DOHH2 (cell line): ENCODE measurements around the gene TRAF4.
A peak's percentile ranks its signal among the peaks of the same experiment; 100 is the strongest.
"Not testable (repeated sequence)": the region's sequence is repeated elsewhere in the genome, so short reads cannot be mapped to it uniquely, and the experiment has no call there.

Experiments used
- H3F3A ChIP-seq: fragments of 200-600 bp; sonication (generic), shearing (Covaris generic); 2 replicates; pipeline ENCODE4 v1.6.0; 2016; ENCODE audit warnings: antibody characterized with exemption, mild to moderate bottlenecking; ENCODE audit not compliant: control insufficient read depth, insufficient read depth
- H3K27ac ChIP-seq: fragments of 200-600 bp; sonication (generic); 2 replicates; pipeline ENCODE4 v1.5.1; 2014; ENCODE audit warnings: low read depth, mild to moderate bottlenecking, low read length, moderate library complexity
- H3K27me3 ChIP-seq: fragments of 200-600 bp; sonication (generic); 2 replicates; pipeline ENCODE4 v1.6.1; 2014; ENCODE audit warnings: mild to moderate bottlenecking, low read length, mixed read lengths; ENCODE audit not compliant: control insufficient read depth
- H3K36me3 ChIP-seq: fragments of 200-600 bp; sonication (generic); 2 replicates; pipeline ENCODE4 v1.6.1; 2014; ENCODE audit warnings: mild to moderate bottlenecking, low read length, moderate library complexity, mixed read lengths; ENCODE audit not compliant: control insufficient read depth
- H3K4me1 ChIP-seq: fragments of 200-600 bp; sonication (generic); 2 replicates; pipeline ENCODE4 v1.6.1; 2014; ENCODE audit warnings: mild to moderate bottlenecking, low read length, mixed read lengths; ENCODE audit not compliant: control insufficient read depth
- H3K4me2 ChIP-seq: fragments of 200-600 bp; sonication (generic); 2 replicates; pipeline ENCODE4 v1.6.0; 2014; ENCODE audit warnings: mild to moderate bottlenecking, low read length, moderate library complexity
- H3K4me3 ChIP-seq: fragments of 200-600 bp; sonication (generic); 2 replicates; pipeline ENCODE4 v1.5.1; 2014; ENCODE audit warnings: mild to moderate bottlenecking, low read length, mixed read lengths
- H3K79me2 ChIP-seq: fragments of 200-600 bp; sonication (generic); 2 replicates; pipeline ENCODE4 v1.6.1; 2014; ENCODE audit warnings: mild to moderate bottlenecking, low read length, mixed read lengths; ENCODE audit not compliant: control insufficient read depth
- H3K9me2 ChIP-seq: fragments of 200-600 bp; sonication (generic); replicated peaks from 2 replicates; pipeline ENCODE4 v1.6.1; 2014; ENCODE audit warnings: mild to moderate bottlenecking, low read length, mixed read lengths; ENCODE audit not compliant: control insufficient read depth
- H3K9me3 ChIP-seq: fragments of 200-600 bp; sonication (generic); 2 replicates; pipeline ENCODE4 v1.6.1; 2014; ENCODE audit warnings: antibody characterized with exemption, low read length, mixed read lengths; ENCODE audit not compliant: control insufficient read depth, insufficient read depth
- H4K20me1 ChIP-seq: fragments of 200-600 bp; sonication (generic); 2 replicates; pipeline ENCODE4 v1.6.0; 2014; ENCODE audit warnings: low read depth, mild to moderate bottlenecking, antibody characterized with exemption, low read length, moderate library complexity; ENCODE audit not compliant: control insufficient read depth, insufficient read depth
- CTCF ChIP-seq: fragments of 200-600 bp; sonication (generic); IDR thresholded peaks from one replicate; pipeline ENCODE4 v1.5.1; 2014; ENCODE audit warnings: antibody characterized with exemption, mild to moderate bottlenecking, low read depth, low read length; ENCODE audit not compliant: poor library complexity, severe bottlenecking
- EZH2phosphoT487 ChIP-seq: fragments of 200-600 bp; sonication (generic); IDR thresholded peaks from 2 replicates; pipeline ENCODE4 v1.6.1; 2017; ENCODE audit warnings: borderline replicate concordance, mild to moderate bottlenecking, antibody characterized with exemption, low read length, moderate library complexity, mixed read lengths

Gene TRAF4

GRCh38 chr17:28723159-28723835 lies 20.5 kb upstream of the TRAF4 start:
- H3K4me3 ChIP-seq = peak overlapping the region; percentile 98
- no peaks in the 10 kb centered on the region for H3K9me2 ChIP-seq
- peaks cover 60% of the 10 kb centered on the region for H3K36me3 ChIP-seq
- TF ChIP-seq EZH2phosphoT487 = no peak
- no peak for TF ChIP-seq CTCF
- peaks cover 22% of the 10 kb centered on the region for H4K20me1 ChIP-seq
- peaks cover 61% of the 10 kb centered on the region for H3K4me1 ChIP-seq
- H3F3A ChIP-seq = peaks cover 64% of the 10 kb centered on the region
- peaks cover 56% of the 10 kb centered on the region for H3K79me2 ChIP-seq
- peak overlapping the region; percentile 100 for H3K4me2 ChIP-seq
- H3K9me3 ChIP-seq = no peaks in the 10 kb centered on the region
- H3K27me3 ChIP-seq = 0 out of 2 replicates have a peak, but pooled peaks cover 3% of the 10 kb centered on the region
- peak overlapping the region; percentile 93 for H3K27ac ChIP-seq

GRCh38 chr17:28723836-28724499 lies 19.8 kb upstream of the TRAF4 start:
- H3K4me3 ChIP-seq = peak overlapping the region; percentile 94

GRCh38 chr17:28724500-28725165 lies 19.2 kb upstream of the TRAF4 start:
- Histone ChIP-seq H3K27me3 (0 out of 2 replicates have a peak, but pooled peaks cover 3% of the 10 kb centered on the region), H3K9me3 (no peaks in the 10 kb centered on the region), H3K9me2 (no peaks in the 10 kb centered on the region), H3K36me3 (peaks cover 60% of the 10 kb centered on the region), H3F3A (peaks cover 70% of the 10 kb centered on the region), H3K4me1 (peaks cover 66% of the 10 kb centered on the region), H4K20me1 (peaks cover 22% of the 10 kb centered on the region), H3K79me2 (peaks cover 50% of the 10 kb centered on the region), H3K4me3 (peak overlapping the region; percentile 94), H3K4me2 (peak overlapping the region; percentile 100), H3K27ac (peak overlapping the region; percentile 93)
- no peak for TF ChIP-seq CTCF
- TF ChIP-seq EZH2phosphoT487 = no peak

More at GRCh38 chr17:28723836-28724499, 19.8 kb upstream of the TRAF4 start:
- H3K4me2 ChIP-seq = peak overlapping the region; percentile 100
- H3K36me3 ChIP-seq = peaks cover 60% of the 10 kb centered on the region
- not testable (repeated sequence) for H3K9me2 ChIP-seq, H3K27me3 ChIP-seq, H3K9me3 ChIP-seq
- peaks cover 22% of the 10 kb centered on the region for H4K20me1 ChIP-seq
- H3K79me2 ChIP-seq = peaks cover 50% of the 10 kb centered on the region
- H3F3A ChIP-seq = peaks cover 67% of the 10 kb centered on the region
- H3K4me1 ChIP-seq = peaks cover 59% of the 10 kb centered on the region
- H3K27ac ChIP-seq = peak overlapping the region; percentile 93
